Measurements from ENCODE around the gene LRRC59. TPM values are rescaled to one million over a fixed set of nuclear protein-coding genes. Genes with fewer than 3 reads are reported as not detected.

LRRC59 gene
- total RNA-seq, 4 donors from 2014 or later, result 11.6 to 29.3 (median 24.2) TPM

DNA sequence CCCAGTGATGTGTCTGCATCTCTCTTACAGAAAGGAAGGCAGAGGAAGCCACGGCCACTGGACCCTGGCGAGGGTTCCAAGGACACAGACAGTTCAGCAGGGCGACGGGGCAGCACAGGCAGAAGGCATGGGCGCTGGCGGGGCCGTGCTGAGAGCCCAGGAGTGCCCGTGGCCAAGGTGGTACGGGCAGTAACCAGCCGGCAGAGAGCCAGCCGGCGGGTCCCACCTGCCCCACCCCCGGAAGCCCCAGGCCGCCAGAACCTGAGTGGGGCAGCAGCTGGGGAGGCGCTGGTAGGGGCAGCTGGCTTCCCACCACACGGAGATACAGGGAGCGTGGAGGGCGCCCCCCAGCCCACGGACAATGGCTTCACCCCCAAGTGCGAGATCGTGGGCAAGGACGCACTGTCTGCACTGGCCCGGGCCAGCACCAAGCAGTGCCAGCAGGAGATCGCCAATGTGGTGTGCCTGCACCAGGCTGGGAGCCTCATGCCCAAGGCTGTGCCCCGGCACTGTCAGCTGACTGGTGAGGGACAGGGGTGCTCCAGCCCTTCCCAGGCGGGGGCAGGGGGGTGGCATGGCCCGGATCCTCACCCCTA is 43.6 kb downstream of the LRRC59 start:
- peak in 1 of 2 donors; percentile 80 for DNase-seq (ENCODE audit: low spot score in 2 of 2)

GRCh38 chr17:50352693-50353599 is 44.4 kb downstream of the LRRC59 start:
- TF ChIP-seq, protein P1, sequence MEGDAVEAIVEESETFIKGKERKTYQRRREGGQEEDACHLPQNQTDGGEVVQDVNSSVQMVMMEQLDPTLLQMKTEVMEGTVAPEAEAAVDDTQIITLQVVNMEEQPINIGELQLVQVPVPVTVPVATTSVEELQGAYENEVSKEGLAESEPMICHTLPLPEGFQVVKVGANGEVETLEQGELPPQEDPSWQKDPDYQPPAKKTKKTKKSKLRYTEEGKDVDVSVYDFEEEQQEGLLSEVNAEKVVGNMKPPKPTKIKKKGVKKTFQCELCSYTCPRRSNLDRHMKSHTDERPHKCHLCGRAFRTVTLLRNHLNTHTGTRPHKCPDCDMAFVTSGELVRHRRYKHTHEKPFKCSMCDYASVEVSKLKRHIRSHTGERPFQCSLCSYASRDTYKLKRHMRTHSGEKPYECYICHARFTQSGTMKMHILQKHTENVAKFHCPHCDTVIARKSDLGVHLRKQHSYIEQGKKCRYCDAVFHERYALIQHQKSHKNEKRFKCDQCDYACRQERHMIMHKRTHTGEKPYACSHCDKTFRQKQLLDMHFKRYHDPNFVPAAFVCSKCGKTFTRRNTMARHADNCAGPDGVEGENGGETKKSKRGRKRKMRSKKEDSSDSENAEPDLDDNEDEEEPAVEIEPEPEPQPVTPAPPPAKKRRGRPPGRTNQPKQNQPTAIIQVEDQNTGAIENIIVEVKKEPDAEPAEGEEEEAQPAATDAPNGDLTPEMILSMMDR (IDR thresholded peaks at IDR 0.05), result no peak
- TF ChIP-seq POLR2A (IDR thresholded peaks at IDR 0.05), result no peak
- peak in 1 of 2 donors; percentile 68 for DNase-seq (ENCODE audit: low spot score in 2 of 2)
- no peak overlapping the region for H3K4me3 ChIP-seq (ENCODE audit: low read depth, poor library complexity, severe bottlenecking)
- 86 to 93% methylated on average over 17 to 21 of the region's 21 CpGs for WGBS, 2 donors
- intact Hi-C loops (cut with DNase I; ENCODE audit: low total_unique reads), result no loop called here

More for the DNA sequence above, 43.6 kb downstream of the LRRC59 start:
- 88 to 91% methylated on average over 13 to 17 of the region's 27 CpGs for WGBS, 2 donors
- intact Hi-C loops (cut with DNase I; ENCODE audit: low total_unique reads), result no loop called here
- TF ChIP-seq, protein P1 (IDR thresholded peaks at IDR 0.05), result no peak
- TF ChIP-seq POLR2A (IDR thresholded peaks at IDR 0.05), result no peak
- no peak overlapping the region for H3K4me3 ChIP-seq (ENCODE audit: low read depth, poor library complexity, severe bottlenecking)

DNA sequence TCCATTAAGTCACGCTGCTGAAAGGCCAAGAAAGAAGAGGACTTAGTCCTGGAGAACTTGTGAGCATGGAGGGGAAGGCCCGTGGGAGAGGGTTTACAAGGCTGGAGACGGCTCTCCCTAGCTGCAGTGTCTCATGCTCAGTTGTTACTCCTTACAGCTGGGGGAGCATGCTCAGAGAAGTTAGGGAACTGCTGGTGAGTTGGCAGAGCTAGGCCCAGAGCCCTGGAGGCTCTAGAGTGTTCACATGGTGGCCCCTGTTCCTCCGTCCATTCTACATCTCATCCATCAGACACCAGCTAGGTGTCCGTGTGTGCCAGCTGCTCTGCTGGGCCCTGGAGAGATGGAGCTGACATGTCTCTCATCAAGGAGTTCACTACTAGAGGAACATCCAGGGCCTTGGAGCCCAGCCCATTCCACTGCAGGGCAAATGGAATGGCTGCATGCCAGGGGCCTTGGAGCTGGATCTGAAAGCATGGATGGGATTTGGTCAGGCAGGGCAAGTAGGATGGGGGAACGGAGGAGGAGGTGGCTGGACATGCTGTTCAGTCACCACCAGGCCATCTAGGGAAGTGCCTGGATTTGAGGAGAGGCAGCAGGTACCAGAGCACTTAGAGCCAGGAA is 45.1 kb downstream of the LRRC59 start:
- TF ChIP-seq, protein P1 (IDR thresholded peaks at IDR 0.05), result no peak
- TF ChIP-seq POLR2A (IDR thresholded peaks at IDR 0.05), result no peak
- H3K4me3 ChIP-seq (ENCODE audit: low read depth, poor library complexity, severe bottlenecking), result no peak overlapping the region
- 75 to 83% methylated on average over 5 to 6 of the region's 6 CpGs for WGBS, 2 donors
- peak in 1 of 2 donors; percentile 81 for DNase-seq (ENCODE audit: low spot score in 2 of 2)
- intact Hi-C loops (cut with DNase I; ENCODE audit: low total_unique reads), result no loop called here

DNA sequence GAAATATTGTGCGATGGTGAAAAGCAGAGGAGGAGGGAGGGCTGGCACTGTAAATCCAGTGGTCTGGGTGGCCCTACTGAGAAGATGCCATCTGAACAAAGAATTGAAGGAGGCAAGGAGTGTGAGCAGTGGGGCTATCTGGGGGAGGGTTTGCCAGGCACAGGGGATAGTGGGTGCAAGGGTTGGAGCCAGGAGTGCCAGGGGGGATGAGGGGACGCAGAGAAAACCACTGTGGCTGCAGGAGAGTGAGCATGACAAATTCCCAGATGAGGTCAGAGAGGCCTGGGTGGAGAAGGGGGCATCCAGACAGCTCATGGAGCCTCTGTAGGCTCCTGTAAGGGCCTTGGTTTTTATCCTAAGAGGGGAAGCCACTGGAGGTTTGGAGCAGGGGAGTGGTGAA is 46.6 kb downstream of the LRRC59 start:
- intact Hi-C loops (cut with DNase I; ENCODE audit: low total_unique reads), result no loop called here
- TF ChIP-seq, protein P1 (IDR thresholded peaks at IDR 0.05), result no peak
- no peak for TF ChIP-seq POLR2A (IDR thresholded peaks at IDR 0.05)
- no peak overlapping the region for H3K4me3 ChIP-seq (ENCODE audit: low read depth, poor library complexity, severe bottlenecking)
- WGBS, 2 donors, result 92 to 93% methylated on average over 2 of the region's 2 CpGs
- DNase-seq (ENCODE audit: low spot score in 2 of 2), result peak in 1 of 2 donors; percentile 52

DNA sequence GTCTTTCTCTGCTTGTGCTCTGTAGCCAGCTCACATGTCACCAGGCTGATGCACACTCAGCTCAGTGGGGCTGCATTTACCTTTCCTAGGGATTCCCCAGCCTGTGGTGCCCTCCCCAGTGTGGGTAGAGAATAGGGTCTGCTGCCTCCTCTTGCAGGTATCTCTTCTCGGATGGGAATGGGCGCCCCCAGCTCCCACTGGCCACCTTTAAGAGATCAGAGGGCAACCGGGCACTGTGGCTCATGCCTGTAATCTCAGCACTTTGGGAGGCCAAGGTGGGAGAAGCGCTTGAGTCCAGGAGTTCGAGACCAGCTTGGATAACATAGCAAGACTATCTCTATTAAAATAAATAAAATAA is 48.1 kb downstream of the LRRC59 start:
- no peak overlapping the region for H3K4me3 ChIP-seq (ENCODE audit: low read depth, poor library complexity, severe bottlenecking)
- DNase-seq (ENCODE audit: low spot score in 2 of 2), result peak in 1 of 2 donors; percentile 67

More for the DNA sequence above, 48.1 kb downstream of the LRRC59 start:
- no peak for TF ChIP-seq POLR2A (IDR thresholded peaks at IDR 0.05)
- TF ChIP-seq, protein P1 (IDR thresholded peaks at IDR 0.05), result no peak
- intact Hi-C loops (cut with DNase I; ENCODE audit: low total_unique reads), result no loop called here
- 96 to 97% methylated on average over 5 of the region's 5 CpGs for WGBS, 2 donors

All from lower leg skin (tissue), 4 donors.